ENCODE data around the gene TP53BP1.

DNA sequence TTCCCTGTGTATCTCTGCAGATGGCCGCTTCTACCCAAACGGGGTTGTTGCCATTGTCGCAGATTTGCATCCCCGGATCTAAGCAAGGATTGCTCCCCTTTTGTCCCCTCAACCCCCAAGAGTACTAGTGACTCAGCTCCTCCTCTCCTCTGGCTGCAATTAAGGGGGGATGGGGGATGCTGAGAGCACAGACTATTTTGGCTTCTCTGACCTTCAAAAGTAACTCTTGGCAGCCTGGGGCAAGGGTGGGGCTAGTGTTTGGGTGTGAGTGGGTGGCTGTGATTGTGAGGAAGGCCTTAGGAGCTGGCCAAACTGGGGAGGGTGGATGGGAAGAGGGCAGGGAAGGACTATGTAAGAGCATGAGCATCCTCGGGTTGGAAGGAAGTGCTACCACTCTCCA, 23.2 kb upstream of the TP53BP1 start:
- TF ChIP-seq, protein P1, sequence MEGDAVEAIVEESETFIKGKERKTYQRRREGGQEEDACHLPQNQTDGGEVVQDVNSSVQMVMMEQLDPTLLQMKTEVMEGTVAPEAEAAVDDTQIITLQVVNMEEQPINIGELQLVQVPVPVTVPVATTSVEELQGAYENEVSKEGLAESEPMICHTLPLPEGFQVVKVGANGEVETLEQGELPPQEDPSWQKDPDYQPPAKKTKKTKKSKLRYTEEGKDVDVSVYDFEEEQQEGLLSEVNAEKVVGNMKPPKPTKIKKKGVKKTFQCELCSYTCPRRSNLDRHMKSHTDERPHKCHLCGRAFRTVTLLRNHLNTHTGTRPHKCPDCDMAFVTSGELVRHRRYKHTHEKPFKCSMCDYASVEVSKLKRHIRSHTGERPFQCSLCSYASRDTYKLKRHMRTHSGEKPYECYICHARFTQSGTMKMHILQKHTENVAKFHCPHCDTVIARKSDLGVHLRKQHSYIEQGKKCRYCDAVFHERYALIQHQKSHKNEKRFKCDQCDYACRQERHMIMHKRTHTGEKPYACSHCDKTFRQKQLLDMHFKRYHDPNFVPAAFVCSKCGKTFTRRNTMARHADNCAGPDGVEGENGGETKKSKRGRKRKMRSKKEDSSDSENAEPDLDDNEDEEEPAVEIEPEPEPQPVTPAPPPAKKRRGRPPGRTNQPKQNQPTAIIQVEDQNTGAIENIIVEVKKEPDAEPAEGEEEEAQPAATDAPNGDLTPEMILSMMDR (IDR thresholded peaks at IDR 0.05) = peak in 1 of 3 experiments; percentile 1
- TF ChIP-seq POLR2A (IDR thresholded peaks at IDR 0.05) = no peak
